Superior temporal gyrus (tissue), 1 donor: ENCODE data around the gene MAP3K3.

ENCODE experiments used
- DNase-seq: peaks from one replicate; pipeline ENCODE4 v3.0.0-alpha.2; 2016; ENCODE audit errors: extremely low spot score

The MAP3K3 gene

GRCh38 chr17:63693411-63694113 is 71.3 kb downstream of the MAP3K3 start:
- no peak for DNase-seq

GRCh38 chr17:63694229-63694949 is 72.2 kb downstream of the MAP3K3 start:
- DNase-seq: no peak

GRCh38 chr17:63694950-63695773 is 72.9 kb downstream of the MAP3K3 start:
- peak; percentile 34 for DNase-seq

DNA sequence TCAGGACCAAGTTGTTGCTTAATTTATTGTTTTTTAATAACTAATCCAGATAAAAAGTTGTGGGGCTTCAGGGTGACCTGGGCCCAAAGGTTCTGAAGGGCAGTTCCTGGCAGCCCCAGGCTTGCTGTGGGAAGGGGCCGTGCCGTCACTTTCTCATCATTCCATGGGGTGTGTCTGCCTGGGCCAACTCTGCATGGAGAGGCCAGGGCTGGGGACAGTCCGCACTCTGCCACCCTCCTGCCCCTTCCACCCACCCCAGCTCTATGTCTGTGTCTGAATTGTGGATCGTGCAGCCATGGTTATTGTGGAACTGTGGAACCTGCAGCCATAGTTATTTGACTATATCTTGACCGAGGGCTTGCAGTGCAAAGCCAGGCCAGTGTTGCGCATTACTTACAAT is 73.7 kb downstream of the MAP3K3 start:
- DNase-seq: no peak

GRCh38 chr17:63696381-63696961 is 74.3 kb downstream of the MAP3K3 start:
- no peak for DNase-seq

DNA sequence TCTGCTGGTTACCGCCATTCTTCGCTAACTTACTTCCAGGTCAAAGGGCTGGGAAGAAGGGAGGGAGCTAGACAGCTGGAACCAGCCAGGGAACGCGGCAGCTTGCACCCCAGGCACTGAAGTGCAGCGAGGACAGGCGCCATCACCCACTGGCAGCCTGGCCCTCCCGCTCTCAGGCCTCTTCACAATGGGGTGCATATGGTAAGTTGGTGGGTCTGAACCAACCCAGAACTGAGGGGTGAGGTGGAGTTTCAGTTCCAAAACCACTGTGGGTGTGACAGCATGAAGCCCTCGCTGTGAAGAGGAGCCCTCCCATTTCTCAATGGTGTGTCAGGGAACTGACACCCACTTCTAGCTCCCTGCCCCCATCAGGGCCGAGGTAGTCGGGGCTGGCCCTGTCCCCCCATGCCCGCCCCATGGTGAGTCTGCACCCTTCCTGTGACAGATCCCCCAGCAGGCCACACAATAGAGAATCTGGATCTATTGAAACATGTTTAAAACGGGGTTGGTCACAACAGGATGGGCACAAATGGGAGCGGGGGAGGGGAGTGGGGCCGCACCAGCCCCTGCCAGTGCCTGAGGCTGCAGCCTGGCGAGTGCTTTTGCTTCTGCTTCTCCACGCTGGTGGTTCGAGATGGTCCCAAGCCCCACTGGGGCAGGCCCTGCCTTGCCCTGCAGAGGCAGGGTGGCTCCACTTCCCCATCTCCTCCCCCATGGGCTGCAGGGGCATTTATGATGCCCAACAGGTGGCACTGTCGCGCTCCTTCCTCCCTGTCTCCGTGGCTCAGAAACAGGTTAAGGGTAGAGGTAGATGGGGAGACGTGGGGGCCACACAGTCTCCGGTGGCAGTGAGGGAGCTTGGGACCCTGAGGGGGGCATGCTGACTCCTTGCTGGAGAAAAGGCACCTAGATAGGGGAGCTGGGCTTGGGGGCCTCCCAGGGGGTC is 75.4 kb downstream of the MAP3K3 start:
- no peak for DNase-seq

DNA sequence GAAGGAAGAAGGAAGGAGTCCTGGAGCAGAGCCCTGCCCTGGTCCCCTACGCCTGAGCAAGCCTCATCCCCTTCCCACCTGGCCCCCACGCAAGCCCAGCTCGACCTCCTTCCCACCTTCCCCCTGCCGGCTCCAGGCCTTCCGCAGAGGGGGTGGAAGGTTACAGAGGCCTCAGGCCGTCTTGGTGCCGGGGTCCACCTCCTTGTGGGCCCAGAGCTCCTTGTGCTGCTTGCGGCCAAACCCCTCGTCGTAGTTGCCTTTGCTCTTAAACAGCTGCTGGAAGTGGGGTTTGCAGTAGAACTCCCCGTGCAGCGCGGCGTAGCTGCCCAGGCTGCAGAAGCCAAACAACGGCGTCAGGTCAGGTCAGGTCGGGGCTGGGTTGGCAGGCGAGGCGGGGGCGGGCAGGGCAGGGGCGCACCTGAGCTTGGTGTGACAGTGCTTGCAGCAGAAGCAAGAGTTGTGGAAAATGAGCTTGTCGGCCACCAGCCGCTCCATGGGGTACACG is 76.2 kb downstream of the MAP3K3 start:
- no peak for DNase-seq

GRCh38 chr17:63698886-63699637 is 76.8 kb downstream of the MAP3K3 start:
- DNase-seq: no peak

- no peak for DNase-seq
Observed at GRCh38 chr17:63699638-63700527, 77.7 kb downstream of the MAP3K3 start, which contains the start of gene LIMD2. Gene LIMD2, minus strand, starts transcription at chr17:63700125. Its CDS starts 827 bp downstream, at chr17:63699298.

- DNase-seq: peak; percentile 66
Observed at GRCh38 chr17:63700528-63701455, 78.6 kb downstream of the MAP3K3 start.

GRCh38 chr17:63701456-63701820 is 79.2 kb downstream of the MAP3K3 start:
- DNase-seq: no peak

- DNase-seq: no peak
Observed at GRCh38 chr17:63701868-63702720, 79.9 kb downstream of the MAP3K3 start.

- no peak for DNase-seq
Observed at GRCh38 chr17:63702721-63703015, 80.5 kb downstream of the MAP3K3 start.

GRCh38 chr17:63703029-63703428 is 80.8 kb downstream of the MAP3K3 start:
- DNase-seq: no peak

DNA sequence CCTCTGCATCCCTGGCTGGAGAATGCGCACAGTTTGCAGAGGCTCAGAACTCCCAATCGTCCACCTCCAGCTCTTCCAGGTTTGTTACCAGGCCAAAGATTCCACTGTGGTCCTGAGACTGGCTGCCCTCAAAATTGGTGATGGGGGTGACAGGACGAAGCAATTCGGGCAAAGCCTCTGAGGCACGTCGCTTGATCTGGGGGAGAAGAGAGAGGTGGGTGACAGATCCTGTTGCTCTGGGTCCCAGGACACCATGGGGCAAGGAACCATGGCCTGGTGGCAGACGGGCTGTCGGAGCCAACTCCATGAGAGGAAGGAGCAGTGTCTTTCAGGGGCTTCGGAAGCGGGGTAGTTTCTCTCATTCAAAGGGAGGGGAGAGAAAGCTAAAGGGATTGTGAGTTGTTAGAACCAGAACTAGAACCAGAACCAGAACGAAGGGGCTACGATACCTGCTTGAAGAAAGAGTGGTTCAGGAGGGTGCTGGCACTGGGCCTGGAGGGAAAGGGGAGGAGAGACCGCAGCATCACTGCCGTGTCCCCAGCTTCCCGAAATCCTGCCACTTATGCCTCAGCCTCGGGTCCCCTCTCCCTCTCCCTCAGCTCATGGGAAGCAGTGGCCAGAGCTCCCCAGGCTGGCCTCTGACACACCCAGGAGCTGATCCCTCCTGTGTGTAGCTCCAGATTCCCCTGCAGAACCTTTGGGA is 81.5 kb downstream of the MAP3K3 start:
- DNase-seq: no peak

DNA sequence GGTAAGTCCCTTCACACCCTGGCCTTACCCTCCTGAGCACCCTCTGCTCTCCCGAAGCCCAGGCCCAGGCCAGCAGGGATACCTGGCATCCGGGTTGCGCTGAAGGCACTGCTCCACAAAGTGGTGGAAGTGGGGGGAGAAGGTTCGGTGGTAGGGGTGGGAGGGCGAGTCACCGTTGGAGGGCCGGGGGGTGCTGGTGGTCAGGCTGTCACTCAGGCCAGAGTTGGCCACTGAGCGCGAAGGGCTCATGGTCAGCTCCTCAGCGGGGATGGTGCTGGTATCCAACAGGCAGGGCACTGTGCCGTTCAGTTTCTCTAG is 82.0 kb downstream of the MAP3K3 start:
- no peak for DNase-seq

DNA sequence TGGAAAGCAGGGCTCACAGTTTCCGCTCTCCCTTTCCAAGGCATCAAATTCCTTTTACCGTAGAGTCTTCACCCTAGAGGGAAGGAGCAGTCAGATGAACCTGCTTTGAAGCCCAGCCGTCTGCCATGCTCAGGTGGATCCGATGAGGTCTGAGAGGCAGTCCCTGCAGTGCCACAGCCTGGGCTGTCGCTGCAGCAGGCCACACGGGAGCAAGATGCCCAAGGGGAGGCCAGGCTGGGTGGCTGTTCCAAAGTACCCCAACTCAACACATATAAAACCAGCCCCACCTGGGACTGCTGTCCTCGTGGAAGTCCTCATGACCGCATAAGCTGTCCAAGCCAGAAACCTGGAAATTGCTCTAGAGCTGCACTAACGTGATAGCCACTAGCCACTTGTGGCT is 82.6 kb downstream of the MAP3K3 start:
- DNase-seq: no peak
